ENCODE measurements around the gene ITGAV. TPM values are rescaled to one million over a fixed set of nuclear protein-coding genes. Genes with fewer than 3 reads are reported as not detected.
A peak's percentile ranks its signal among the peaks of the same experiment; 100 is the strongest.

Gene ITGAV
- total RNA-seq, 1 donor from 2014 or later = 72.8 TPM

- Mint-ChIP-seq H3K9me3 (peaks cover 9% of the 10 kb centered on the region), H3K4me3 (peak overlapping the region; percentile 99), H3K27me3 (ENCODE audit: insufficient read depth, low read depth) (no peaks in the 10 kb centered on the region), H3K27ac (no peak overlapping the region), H3K36me3 (peaks cover 16% of the 10 kb centered on the region), H3K4me1 (peaks cover 31% of the 10 kb centered on the region)
- Histone ChIP-seq H3K27ac (no peak overlapping the region), H4K20me1 (ENCODE audit: low read depth) (no peaks in the 10 kb centered on the region), H3K9me3 (ENCODE audit: low read depth) (no peaks in the 10 kb centered on the region), H3K4me2 (peak overlapping the region; percentile 83), H2AFZ (replicated peaks) (no peak overlapping the region), H3F3A (ENCODE audit: low read depth) (peaks cover 15% of the 10 kb centered on the region), H3K4me3 (no peak overlapping the region), H3K9ac (no peak overlapping the region), H3K27me3 (no peaks in the 10 kb centered on the region), H3K36me3 (no peaks in the 10 kb centered on the region), H3K4me1 (peaks cover 31% of the 10 kb centered on the region), H3K79me2 (ENCODE audit: low read depth) (peaks cover 54% of the 10 kb centered on the region)
- TF ChIP-seq CTCF (IDR thresholded peaks at IDR 0.05) = no peak
- no peak for TF ChIP-seq EZH2 (IDR thresholded peaks at IDR 0.05)
- TF ChIP-seq EZH2phosphoT487 (IDR thresholded peaks at IDR 0.05) = no peak
- DNase-seq (ENCODE audit: low spot score) = no peak
Measured at GRCh38 chr2:186696804-186697203, 106.9 kb downstream of the ITGAV start.

DNA sequence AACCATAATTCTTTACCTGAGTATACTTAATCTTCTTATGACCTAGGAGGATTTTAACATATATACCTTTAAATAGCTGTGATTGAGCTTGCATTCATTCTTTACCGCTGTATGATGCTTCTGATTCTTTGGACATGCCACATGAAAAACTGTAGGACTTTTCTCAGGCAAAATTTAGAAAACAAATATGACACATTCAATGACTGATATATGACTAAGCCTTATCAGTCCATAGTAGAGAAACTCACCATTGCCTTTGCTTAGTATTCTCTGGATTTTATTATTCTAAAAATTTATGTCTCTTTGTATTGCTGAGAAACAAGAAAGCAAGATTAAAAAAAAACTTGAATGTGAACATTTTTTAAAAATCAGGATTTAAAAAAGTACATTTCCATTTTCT, 107.7 kb downstream of the ITGAV start:
- Histone ChIP-seq H2AFZ (replicated peaks) (no peak overlapping the region), H3K4me2 (no peak overlapping the region), H3K27me3 (no peaks in the 10 kb centered on the region), H3K27ac (no peak overlapping the region), H4K20me1 (ENCODE audit: low read depth) (no peaks in the 10 kb centered on the region), H3F3A (ENCODE audit: low read depth) (peaks cover 15% of the 10 kb centered on the region), H3K4me3 (no peak overlapping the region), H3K9me3 (ENCODE audit: low read depth) (no peaks in the 10 kb centered on the region), H3K79me2 (ENCODE audit: low read depth) (peaks cover 60% of the 10 kb centered on the region), H3K4me1 (peaks cover 31% of the 10 kb centered on the region), H3K36me3 (no peaks in the 10 kb centered on the region), H3K9ac (no peak overlapping the region)
- Mint-ChIP-seq H3K4me3 (no peak overlapping the region), H3K27me3 (ENCODE audit: insufficient read depth, low read depth) (no peaks in the 10 kb centered on the region), H3K9me3 (peaks cover 9% of the 10 kb centered on the region), H3K27ac (no peak overlapping the region), H3K36me3 (peaks cover 19% of the 10 kb centered on the region), H3K4me1 (peaks cover 31% of the 10 kb centered on the region)
- DNase-seq (ENCODE audit: low spot score) = no peak
- no peak for TF ChIP-seq EZH2phosphoT487 (IDR thresholded peaks at IDR 0.05)
- TF ChIP-seq EZH2 (IDR thresholded peaks at IDR 0.05) = no peak

DNA sequence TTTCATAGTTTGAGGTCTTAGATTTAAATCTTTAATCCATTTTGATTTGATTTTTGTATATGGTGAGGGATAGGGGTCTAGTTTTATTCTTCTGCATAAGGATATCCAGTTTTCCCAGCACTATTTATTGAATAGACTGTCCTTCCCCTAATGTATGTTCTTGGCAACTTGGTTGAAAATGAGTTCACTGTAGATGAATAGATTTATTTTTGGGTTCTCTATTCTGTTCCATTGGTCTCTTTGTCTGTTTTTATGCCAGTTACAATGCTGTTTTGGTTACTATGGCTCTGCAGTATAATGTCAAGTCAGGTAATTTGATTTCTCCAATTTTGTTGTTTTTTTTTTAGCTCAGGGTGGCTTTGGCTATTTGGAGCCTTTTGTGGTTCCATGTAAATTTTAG, 109.9 kb downstream of the ITGAV start:
- no peak for DNase-seq (ENCODE audit: low spot score)
- Histone ChIP-seq H3K27me3 (no peaks in the 10 kb centered on the region), H3K79me2 (ENCODE audit: low read depth) (peaks cover 66% of the 10 kb centered on the region), H2AFZ (replicated peaks) (no peak overlapping the region), H3K36me3 (no peaks in the 10 kb centered on the region), H3K9ac (no peak overlapping the region), H4K20me1 (ENCODE audit: low read depth) (no peaks in the 10 kb centered on the region), H3K9me3 (ENCODE audit: low read depth) (no peaks in the 10 kb centered on the region), H3K4me1 (peaks cover 21% of the 10 kb centered on the region), H3K27ac (no peak overlapping the region), H3F3A (ENCODE audit: low read depth) (peaks cover 6% of the 10 kb centered on the region), H3K4me2 (no peak overlapping the region), H3K4me3 (no peak overlapping the region)
- H3K27me3 Mint-ChIP-seq (ENCODE audit: insufficient read depth, low read depth) = no peaks in the 10 kb centered on the region
- TF ChIP-seq EZH2 (IDR thresholded peaks at IDR 0.05) = no peak
- no peak for TF ChIP-seq CTCF (IDR thresholded peaks at IDR 0.05)
- no peak overlapping the region for H3K27ac Mint-ChIP-seq
- H3K9me3 Mint-ChIP-seq = peaks cover 14% of the 10 kb centered on the region
- peaks cover 27% of the 10 kb centered on the region for H3K4me1 Mint-ChIP-seq
- peaks cover 28% of the 10 kb centered on the region for H3K36me3 Mint-ChIP-seq
- no peak overlapping the region for H3K4me3 Mint-ChIP-seq

GRCh38 chr2:186702006-186702405, 112.2 kb downstream of the ITGAV start:
- no peak overlapping the region for H2AFZ ChIP-seq (replicated peaks)
- peaks cover 12% of the 10 kb centered on the region for H3K4me1 ChIP-seq
- Mint-ChIP-seq H3K36me3 (peaks cover 33% of the 10 kb centered on the region), H3K27me3 (ENCODE audit: insufficient read depth, low read depth) (no peaks in the 10 kb centered on the region), H3K4me1 (peaks cover 11% of the 10 kb centered on the region), H3K9me3 (peaks cover 22% of the 10 kb centered on the region), H3K27ac (no peak overlapping the region), H3K4me3 (no peak overlapping the region)
- H3K4me3 ChIP-seq = no peak overlapping the region
- TF ChIP-seq EZH2phosphoT487 (IDR thresholded peaks at IDR 0.05) = no peak
- TF ChIP-seq EZH2 (IDR thresholded peaks at IDR 0.05) = no peak
- no peak for TF ChIP-seq CTCF (IDR thresholded peaks at IDR 0.05)
- no peaks in the 10 kb centered on the region for H4K20me1 ChIP-seq (ENCODE audit: low read depth)
- no peaks in the 10 kb centered on the region for H3F3A ChIP-seq (ENCODE audit: low read depth)
- peaks cover 51% of the 10 kb centered on the region for H3K79me2 ChIP-seq (ENCODE audit: low read depth)
- H3K4me2 ChIP-seq = no peak overlapping the region
- no peaks in the 10 kb centered on the region for H3K9me3 ChIP-seq (ENCODE audit: low read depth)
- no peaks in the 10 kb centered on the region for H3K36me3 ChIP-seq
- no peak overlapping the region for H3K9ac ChIP-seq
- no peaks in the 10 kb centered on the region for H3K27me3 ChIP-seq
- H3K27ac ChIP-seq = no peak overlapping the region
- DNase-seq (ENCODE audit: low spot score) = no peak
